Right renal cortex interstitium (tissue), 3 donors: ENCODE measurements around the gene CUBN. TPM values are rescaled to one million over a fixed set of nuclear protein-coding genes. Genes with fewer than 3 reads are reported as not detected.

ENCODE experiments used
- polyA plus RNA-seq, 3 donors: library from polyadenylated mRNA; unstranded; fragments of 120-200 nt; gene quantifications; one replicate each; pipeline ENCODE4 v1.2.1, GENCODE V29; 2013; ENCODE audit not compliant: insufficient read length in 3 of 3

CUBN gene
- polyA plus RNA-seq, 3 donors: 182 to 256 (median 237) TPM

Other genes starting within 250 kb of the CUBN start
- 10 to 100 TPM in 1 of 3 donors, 1 to 10 TPM in 2; 8.3 to 10.2 (median 9.4) TPM for gene TRDMT1, start 71.9 kb upstream of the CUBN start, polyA plus RNA-seq
- 1,000 to 10,000 TPM; 1,198 to 1,324 (median 1,247) TPM for gene VIM, start 98.4 kb upstream of the CUBN start, polyA plus RNA-seq